Islet precursor cell (in vitro differentiated cells): ENCODE results near the gene DHRS7B.
"Not testable (repeated sequence)": the region's sequence is repeated elsewhere in the genome, so short reads cannot be mapped to it uniquely, and the experiment has no call there.

Experiments
- DNase-seq: peaks from one replicate; pipeline ENCODE4 v3.0.0-alpha.2; 2018

DHRS7B gene

GRCh38 chr17:21184570-21184969 is 57.8 kb downstream of the DHRS7B start:
- no peak for DNase-seq

- no peak for DNase-seq
These were observed 58.3 kb downstream of the DHRS7B start for GRCh38 chr17:21185061-21185460.

GRCh38 chr17:21186399-21187187 is 59.8 kb downstream of the DHRS7B start:
- no peak for DNase-seq

- no peak for DNase-seq
These were observed 62.6 kb downstream of the DHRS7B start for GRCh38 chr17:21189361-21189760.

GRCh38 chr17:21190078-21190477 is 63.3 kb downstream of the DHRS7B start:
- no peak for DNase-seq

- no peak for DNase-seq
These were observed 64.9 kb downstream of the DHRS7B start for GRCh38 chr17:21191698-21192097.

- DNase-seq = not testable (repeated sequence)
These were observed 65.7 kb downstream of the DHRS7B start for GRCh38 chr17:21192414-21192813.

- no peak for DNase-seq
These were observed 66.3 kb downstream of the DHRS7B start for GRCh38 chr17:21193031-21193430.

GRCh38 chr17:21194226-21194625 is 67.5 kb downstream of the DHRS7B start:
- no peak for DNase-seq

GRCh38 chr17:21194703-21195102 is 67.9 kb downstream of the DHRS7B start:
- DNase-seq = no peak

- no peak for DNase-seq
These were observed 69.4 kb downstream of the DHRS7B start for GRCh38 chr17:21196126-21196525.

- peak; percentile 52 for DNase-seq
These were observed 71.6 kb downstream of the DHRS7B start for GRCh38 chr17:21198411-21198810.

- peak; percentile 87 for DNase-seq
These were observed 72.5 kb downstream of the DHRS7B start for GRCh38 chr17:21199311-21199710.

- peak; percentile 62 for DNase-seq
These were observed 73.1 kb downstream of the DHRS7B start for GRCh38 chr17:21199856-21200255.

GRCh38 chr17:21200590-21201297 is 74.0 kb downstream of the DHRS7B start:
- peak; percentile 54 for DNase-seq

- DNase-seq = no peak
These were observed 74.5 kb downstream of the DHRS7B start for GRCh38 chr17:21201298-21201595.

- DNase-seq = peak; percentile 56
These were observed 75.1 kb downstream of the DHRS7B start for GRCh38 chr17:21201874-21202273.

- DNase-seq = peak; percentile 50
These were observed 75.7 kb downstream of the DHRS7B start for GRCh38 chr17:21202512-21202911.

GRCh38 chr17:21204935-21205334 is 78.2 kb downstream of the DHRS7B start:
- DNase-seq = peak; percentile 60

- DNase-seq = no peak
These were observed 81.6 kb downstream of the DHRS7B start for GRCh38 chr17:21208352-21208751.

- DNase-seq = no peak
These were observed 82.9 kb downstream of the DHRS7B start for GRCh38 chr17:21209511-21210175.

GRCh38 chr17:21210411-21211076 is 83.8 kb downstream of the DHRS7B start:
- no peak for DNase-seq

GRCh38 chr17:21211825-21212479 is 85.2 kb downstream of the DHRS7B start:
- DNase-seq = no peak
